ENCODE results near the gene PLA2G3. TPM values are rescaled to one million over a fixed set of nuclear protein-coding genes. Genes with fewer than 3 reads are reported as not detected.

Gene PLA2G3
- total and polyA plus RNA-seq, 2 of the 13 experiments (the other 11 are each of a cell fraction or from before 2014, with no cell fraction given), result 0.12 to 0.42 TPM

DNA sequence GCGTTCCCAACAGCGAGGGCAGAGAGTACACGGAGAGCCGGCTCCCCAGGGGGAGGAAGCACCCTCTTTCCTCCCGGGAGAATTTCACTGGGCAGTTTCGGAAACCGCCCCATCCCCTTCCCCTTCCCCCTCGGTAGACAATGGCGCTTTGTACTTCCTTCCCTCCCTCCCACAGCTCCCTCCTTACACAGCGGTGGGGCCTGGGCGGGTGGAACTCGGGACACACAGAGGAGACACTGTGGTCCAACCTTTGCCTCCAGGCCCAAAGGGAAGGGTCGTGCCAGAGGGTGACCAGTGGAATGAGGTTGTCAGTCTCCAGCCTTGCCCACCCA lies 54.8 kb downstream of the PLA2G3 start:
- Histone ChIP-seq H3K27ac (ENCODE audit: extremely low read length, insufficient read depth, low read length) (no peak overlapping the region), H3K27me3 (ENCODE audit: control insufficient read depth in 1 of 2, insufficient read depth in 2 of 2, low read length in 2 of 2) (no peaks in the 10 kb centered on the region; a peak in 1 of 5 replicates), H3K4me1 (ENCODE audit: insufficient read depth, low read length) (peaks cover 22% of the 10 kb centered on the region), H3K79me2 (ENCODE audit: insufficient read depth, low read length) (peaks cover 3% of the 10 kb centered on the region), H3K9me3 (ENCODE audit: low read length) (no peaks in the 10 kb centered on the region), H4K20me1 (ENCODE audit: insufficient read depth, low read length) (no peaks in the 10 kb centered on the region), H3K9ac (ENCODE audit: insufficient read depth, low read depth, low read length) (no peak overlapping the region), H3K4me3 (replicated peaks in 1 of 3; ENCODE audit: insufficient read depth in 1 of 3, low read depth in 2 of 3, low read length in 3 of 3) (no peak overlapping the region), H3K36me3 (replicated peaks in 1 of 2; ENCODE audit: control insufficient read depth in 1 of 2, insufficient read depth in 2 of 2, low read length in 2 of 2) (peaks cover 26 to 34% of the 10 kb centered on the region in 2 experiments), H2AFZ (ENCODE audit: low read length) (no peak overlapping the region), H3K4me2 (ENCODE audit: low read depth, low read length) (no peak overlapping the region)
- DNase-seq (ENCODE audit: low spot score) (no peak), FAIRE-seq (no peak), ATAC-seq (no peak)
- no peak for TF ChIP-seq ZNF33B (CRISPR knock-in tag; IDR thresholded peaks at IDR 0.05)
- ChIA-PET CTCF (ENCODE audit: low intra/inter-chr PET ratio, low total read pairs) (no interaction called here), POLR2A (no interaction called here)
- 86% methylated on average over 11 of the region's 13 CpGs for WGBS (ENCODE audit: low lambda C conversion rate)
- no TSS peak for BruUV-seq (replicated peaks)
- intact Hi-C loops (cut with micrococcal nuclease; ENCODE audit: unreplicated experiment) (no loop called here), in situ Hi-C loops (cut with HindIII; ENCODE audit: extremely low pct_ligation_motif_present, low pct_unique_long_range_greater_than_20kb) (no loop called here)

- FAIRE-seq (no peak), ATAC-seq (no peak), DNase-seq (ENCODE audit: low spot score) (no peak)
- H3K9me3 ChIP-seq (ENCODE audit: low read length), result no peaks in the 10 kb centered on the region
- peaks cover 25 to 32% of the 10 kb centered on the region in 2 experiments for H3K36me3 ChIP-seq (replicated peaks in 1 of 2; ENCODE audit: control insufficient read depth in 1 of 2, insufficient read depth in 2 of 2, low read length in 2 of 2)
- no peak overlapping the region for H2AFZ ChIP-seq (ENCODE audit: low read length)
- H3K79me2 ChIP-seq (ENCODE audit: insufficient read depth, low read length), result peaks cover 3% of the 10 kb centered on the region
- WGBS (ENCODE audit: low lambda C conversion rate), result 98% methylated on average over 14 of the region's 69 CpGs
- CTCF ChIA-PET (ENCODE audit: low intra/inter-chr PET ratio, low total read pairs), result no interaction called here
- POLR2A ChIA-PET, result interaction anchor here (6.5 kb wide), 1 partner anchor 118 kb away, joined by 113 read pairs; the partner anchor contains the start of genes MORC2 and TUG1
- no TSS peak for BruUV-seq (replicated peaks)
- no peak overlapping the region for H3K9ac ChIP-seq (ENCODE audit: insufficient read depth, low read depth, low read length)
- TF ChIP-seq RBFOX2 (IDR thresholded peaks at IDR 0.05; ENCODE audit: low read depth, low read length) (peak; percentile 37; the same call in 1 of the 2 replicates), STAG1 (CRISPR knock-in tag; IDR thresholded peaks at IDR 0.05) (peak; percentile 30), RFX5 (IDR thresholded peaks at IDR 0.05; ENCODE audit: low read depth, low read length) (no peak), DDIT3 (CRISPR knock-in tag; IDR thresholded peaks at IDR 0.05) (no peak)
- TF ChIP-seq, protein P1, sequence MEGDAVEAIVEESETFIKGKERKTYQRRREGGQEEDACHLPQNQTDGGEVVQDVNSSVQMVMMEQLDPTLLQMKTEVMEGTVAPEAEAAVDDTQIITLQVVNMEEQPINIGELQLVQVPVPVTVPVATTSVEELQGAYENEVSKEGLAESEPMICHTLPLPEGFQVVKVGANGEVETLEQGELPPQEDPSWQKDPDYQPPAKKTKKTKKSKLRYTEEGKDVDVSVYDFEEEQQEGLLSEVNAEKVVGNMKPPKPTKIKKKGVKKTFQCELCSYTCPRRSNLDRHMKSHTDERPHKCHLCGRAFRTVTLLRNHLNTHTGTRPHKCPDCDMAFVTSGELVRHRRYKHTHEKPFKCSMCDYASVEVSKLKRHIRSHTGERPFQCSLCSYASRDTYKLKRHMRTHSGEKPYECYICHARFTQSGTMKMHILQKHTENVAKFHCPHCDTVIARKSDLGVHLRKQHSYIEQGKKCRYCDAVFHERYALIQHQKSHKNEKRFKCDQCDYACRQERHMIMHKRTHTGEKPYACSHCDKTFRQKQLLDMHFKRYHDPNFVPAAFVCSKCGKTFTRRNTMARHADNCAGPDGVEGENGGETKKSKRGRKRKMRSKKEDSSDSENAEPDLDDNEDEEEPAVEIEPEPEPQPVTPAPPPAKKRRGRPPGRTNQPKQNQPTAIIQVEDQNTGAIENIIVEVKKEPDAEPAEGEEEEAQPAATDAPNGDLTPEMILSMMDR (CRISPR knock-in tag; IDR thresholded peaks at IDR 0.05), result peak; percentile 21; the same call in 1 of the 2 replicates
- no peaks in the 10 kb centered on the region for H4K20me1 ChIP-seq (ENCODE audit: insufficient read depth, low read length)
- H3K4me1 ChIP-seq (ENCODE audit: insufficient read depth, low read length), result peaks cover 27% of the 10 kb centered on the region
- no peak overlapping the region for H3K27ac ChIP-seq (ENCODE audit: extremely low read length, insufficient read depth, low read length)
- H3K4me2 ChIP-seq (ENCODE audit: low read depth, low read length), result no peak overlapping the region
- no peak overlapping the region for H3K4me3 ChIP-seq (replicated peaks in 1 of 3; ENCODE audit: insufficient read depth in 1 of 3, low read depth in 2 of 3, low read length in 3 of 3)
- in situ Hi-C loops (cut with HindIII; ENCODE audit: extremely low pct_ligation_motif_present, low pct_unique_long_range_greater_than_20kb), result loop anchor here (5.0 kb wide), 1 partner anchor 118 kb away; the partner anchor contains the start of genes MORC2 and TUG1
- no peaks in the 10 kb centered on the region; a peak in 1 of 5 replicates for H3K27me3 ChIP-seq (ENCODE audit: control insufficient read depth in 1 of 2, insufficient read depth in 2 of 2, low read length in 2 of 2)
- intact Hi-C loops (cut with micrococcal nuclease; ENCODE audit: unreplicated experiment), result loop anchor here (5.0 kb wide), 3 partner anchors 103 to 138 kb away; partner anchors contain the start of genes MORC2 and TUG1
Measured at GRCh38 chr22:31084811-31085492, 55.4 kb downstream of the PLA2G3 start.

MicroRNAs encoded within 50 kb of the gene (microRNA counts, 767-probe panel; counts per million panel counts)
- microRNA hsa-miR-3928, result not detected

Small RNA genes within 50 kb of the gene (microRNA-seq; reads per million reads assigned to microRNA genes)
- 2.9 reads per million, percentile 19 among the genes with 10 or more reads in this experiment for gene MIR3928

Small RNA genes within 50 kb of the gene (small RNA-seq; reads per million reads assigned to genes)
- gene MIR3928 (ENCODE audit: insufficient read depth in 2 of 3, insufficient read length in 3 of 3, low read depth in 2 of 3, low replicate concordance in 1 of 3), result 0 reads per million in 3 experiments

Other genes starting within 250 kb of the PLA2G3 start
- 18.3 and 28.2 TPM in 2 replicates for gene MORC2, start 171.7 kb downstream of the PLA2G3 start, total RNA-seq (2016; rRNA removed; fragmentation: Illumina TruSeq; extraction: Trizol)
- 11.9 and 17.8 TPM in 2 replicates for gene MORC2, start 171.7 kb downstream of the PLA2G3 start, polyA plus RNA-seq (2011; rRNA removed)
- gene TUG1, start 171.2 kb downstream of the PLA2G3 start, total RNA-seq (2016; rRNA removed; fragmentation: Illumina TruSeq; extraction: Trizol), result 32.8 and 35.2 TPM in 2 replicates
- 101 and 122 TPM in 2 replicates for gene TUG1, start 171.2 kb downstream of the PLA2G3 start, polyA plus RNA-seq (2011; rRNA removed)
- 6.9 and 14.7 TPM in 2 replicates for gene SMTN, start 59.2 kb downstream of the PLA2G3 start, total RNA-seq (2016; rRNA removed; fragmentation: Illumina TruSeq; extraction: Trizol)
- gene SMTN, start 59.2 kb downstream of the PLA2G3 start, polyA plus RNA-seq (2011; rRNA removed), result 24.2 and 26.1 TPM in 2 replicates
- 2.4 and 4.1 TPM in 2 replicates for gene SELENOM, start 32.9 kb downstream of the PLA2G3 start, total RNA-seq (2016; rRNA removed; fragmentation: Illumina TruSeq; extraction: Trizol)
- 4.3 and 5.5 TPM in 2 replicates for gene SELENOM, start 32.9 kb downstream of the PLA2G3 start, polyA plus RNA-seq (2011; rRNA removed)
- 0.15 and 0.24 TPM in 2 replicates for gene INPP5J, start 17.5 kb downstream of the PLA2G3 start, total RNA-seq (2016; rRNA removed; fragmentation: Illumina TruSeq; extraction: Trizol)
- gene INPP5J, start 17.5 kb downstream of the PLA2G3 start, polyA plus RNA-seq (2011; rRNA removed), result 1.1 and 1.3 TPM in 2 replicates
- gene RNF185, start 19.7 kb upstream of the PLA2G3 start, total RNA-seq (2016; rRNA removed; fragmentation: Illumina TruSeq; extraction: Trizol), result 21.4 and 28.8 TPM in 2 replicates
- 26.4 and 27.5 TPM in 2 replicates for gene RNF185, start 19.7 kb upstream of the PLA2G3 start, polyA plus RNA-seq (2011; rRNA removed)
- gene LIMK2, start 71.8 kb upstream of the PLA2G3 start, total RNA-seq (2016; rRNA removed; fragmentation: Illumina TruSeq; extraction: Trizol), result 25.9 and 29.8 TPM in 2 replicates
- 20.9 and 22.2 TPM in 2 replicates for gene LIMK2, start 71.8 kb upstream of the PLA2G3 start, polyA plus RNA-seq (2011; rRNA removed)
- 0.44 and 1.3 TPM in 2 replicates for gene PIK3IP1, start 152.0 kb upstream of the PLA2G3 start, total RNA-seq (2016; rRNA removed; fragmentation: Illumina TruSeq; extraction: Trizol)
- 2.5 and 5.3 TPM in 2 replicates for gene PIK3IP1, start 152.0 kb upstream of the PLA2G3 start, polyA plus RNA-seq (2011; rRNA removed)
- gene PATZ1, start 205.8 kb upstream of the PLA2G3 start, total RNA-seq (2016; rRNA removed; fragmentation: Illumina TruSeq; extraction: Trizol), result 30.4 and 30.5 TPM in 2 replicates
- gene PATZ1, start 205.8 kb upstream of the PLA2G3 start, polyA plus RNA-seq (2011; rRNA removed), result 24.9 and 26.6 TPM in 2 replicates